SK-N-MC (cell line): ENCODE measurements around the gene GPRC5D.

Experiments used
- EZH2 ChIP-seq: fragments of 200-600 bp; sonication (generic); IDR thresholded peaks from one replicate; pipeline ENCODE4 v1.6.1; 2017; ENCODE audit warnings: antibody characterized with exemption
- POLR2AphosphoS5 ChIP-seq: IDR thresholded peaks from 2 replicates; pipeline ENCODE4 v1.6.1; 2012; ENCODE audit warnings: mild to moderate bottlenecking, low read depth, low read length, borderline replicate concordance

- no peak for TF ChIP-seq EZH2
- no peak for TF ChIP-seq POLR2AphosphoS5
Observed at GRCh38 chr12:12933742-12934141, 18.2 kb downstream of the GPRC5D start.
